Measurements from ENCODE around the gene TMEM259.

Gene TMEM259

GRCh38 chr19:1027650-1028061, 6.7 kb upstream of the TMEM259 start:
- no CpG with 5 or more reads among the region's 16 CpGs for WGBS, 2 donors (ENCODE audit: extremely low coverage in 2 of 2, insufficient read length in 2 of 2, insufficient replicate concordance in 1 of 2)

DNA sequence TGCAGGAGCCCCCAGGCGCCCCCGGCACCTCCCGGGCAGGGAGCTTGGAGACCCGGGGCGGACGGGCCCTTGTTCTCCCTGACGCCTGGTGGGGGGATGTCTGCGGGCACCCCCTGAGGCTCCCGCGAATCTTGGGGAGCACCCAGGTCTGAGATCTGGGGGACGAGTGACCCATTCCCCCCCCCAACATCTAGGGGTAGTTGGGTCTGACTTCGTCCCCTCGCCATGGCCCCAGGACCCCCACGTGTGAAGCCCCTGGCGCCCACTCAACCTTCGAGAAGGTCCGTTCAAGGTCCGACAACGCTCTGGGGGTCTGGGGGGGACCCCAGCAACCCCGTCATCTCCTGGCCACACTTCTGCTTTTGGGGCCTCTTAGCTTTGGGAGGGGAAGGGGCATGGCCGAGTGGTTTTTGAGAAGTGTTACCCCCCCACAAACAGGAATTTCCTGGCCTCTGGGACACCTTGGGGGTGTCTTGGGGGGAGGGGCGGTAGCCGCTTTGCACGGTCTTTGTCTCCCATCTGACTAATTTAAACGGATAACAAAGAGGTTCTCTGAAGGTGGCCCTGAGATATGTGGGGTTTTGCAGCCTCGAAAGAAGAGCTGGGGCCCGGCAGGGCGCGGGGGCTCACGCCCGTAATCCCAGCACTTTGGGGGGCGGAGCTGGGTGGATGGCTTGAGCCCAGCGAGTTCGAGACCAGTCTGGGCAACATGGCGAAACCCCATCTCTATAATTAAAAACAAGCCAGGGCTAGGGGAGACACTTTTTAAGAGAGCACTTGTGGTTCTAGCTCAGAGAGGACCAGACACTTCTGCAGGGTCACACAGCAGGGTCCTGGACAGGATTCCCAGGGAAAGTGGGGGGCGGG, 6.1 kb upstream of the TMEM259 start:
- peak; percentile 57 for DNase-seq (ENCODE audit: low spot score)
- H4K91ac ChIP-seq (ENCODE audit: low read depth, low read length, poor library complexity) = no peak overlapping the region
- no peaks in the 10 kb centered on the region for H3K27me3 ChIP-seq (ENCODE audit: control insufficient read depth in 3 of 3, insufficient read depth in 3 of 3, low read depth in 1 of 3, low read length in 3 of 3)
- H3K79me1 ChIP-seq (ENCODE audit: low read depth, low read length) = peaks cover 10% of the 10 kb centered on the region
- H3K27ac ChIP-seq (replicated peaks; ENCODE audit: low read length) = peak overlapping the region; percentile 93
- H3K18ac ChIP-seq (ENCODE audit: low read length) = peak overlapping the region; percentile 97
- peak overlapping the region; percentile 88 for H3K9ac ChIP-seq (ENCODE audit: low read depth, low read length, poor library complexity)
- peak overlapping the region; percentile 96 for H2AK5ac ChIP-seq (ENCODE audit: low read depth, low read length)
- H2AFZ ChIP-seq (ENCODE audit: low read length) = peak overlapping the region; percentile 95
- peak overlapping the region; percentile 4 for H2BK5ac ChIP-seq (ENCODE audit: low read length)
- peak overlapping the region; percentile 99 for H2BK120ac ChIP-seq (ENCODE audit: low read depth, low read length)
- no peak overlapping the region for H3K4ac ChIP-seq (ENCODE audit: low read length)
- peak overlapping the region; percentile 97 for H2BK12ac ChIP-seq (ENCODE audit: low read length)
- H4K8ac ChIP-seq (ENCODE audit: low read depth, low read length) = peak overlapping the region; percentile 43
- H3K4me2 ChIP-seq (ENCODE audit: insufficient read depth, low read length, poor library complexity, severe bottlenecking) = peak overlapping the region; percentile 81
- H2BK15ac ChIP-seq (ENCODE audit: low read length) = peak overlapping the region; percentile 85
- H3K9me3 ChIP-seq (replicated peaks in 1 of 2; ENCODE audit: control insufficient read depth in 2 of 2, insufficient read depth in 1 of 2, low read depth in 1 of 2, low read length in 2 of 2) = no peaks in the 10 kb centered on the region
- peak overlapping the region; percentile 63 for H3K14ac ChIP-seq (ENCODE audit: low read length)
- WGBS, 2 donors (ENCODE audit: extremely low coverage in 2 of 2, insufficient read length in 2 of 2, insufficient replicate concordance in 1 of 2) = no CpG with 5 or more reads among the region's 36 CpGs
- peak overlapping the region; percentile 75 for H3K23ac ChIP-seq (ENCODE audit: low read depth, low read length, poor library complexity)
- H3K36me3 ChIP-seq (replicated peaks in 1 of 2; ENCODE audit: control insufficient read depth in 2 of 2, insufficient read depth in 2 of 2, low read length in 2 of 2) = peaks cover 7 to 19% of the 10 kb centered on the region in 2 donors
- H3K4me1 ChIP-seq (ENCODE audit: control insufficient read depth in 2 of 2, insufficient read depth in 1 of 2, low read depth in 1 of 2, low read length in 2 of 2) = peaks cover 5 to 11% of the 10 kb centered on the region in 2 donors
- H3K4me3 ChIP-seq (ENCODE audit: low read length in 2 of 2) = peak overlapping the region; percentile 97 to 99

More at GRCh38 chr19:1027650-1028061, 6.7 kb upstream of the TMEM259 start:
- Histone ChIP-seq H2AFZ (ENCODE audit: low read length) (no peak overlapping the region), H3K27me3 (ENCODE audit: control insufficient read depth in 3 of 3, insufficient read depth in 3 of 3, low read depth in 1 of 3, low read length in 3 of 3) (peaks cover 0 to 2% (median 0%) of the 10 kb centered on the region in 3 experiments), H2BK12ac (ENCODE audit: low read length) (peak overlapping the region; percentile 82), H3K9me3 (replicated peaks in 1 of 2; ENCODE audit: control insufficient read depth in 2 of 2, insufficient read depth in 1 of 2, low read depth in 1 of 2, low read length in 2 of 2) (no peaks in the 10 kb centered on the region), H3K27ac (replicated peaks; ENCODE audit: low read length) (peak overlapping the region; percentile 93), H4K8ac (ENCODE audit: low read depth, low read length) (no peak overlapping the region), H3K36me3 (replicated peaks in 1 of 2; ENCODE audit: control insufficient read depth in 2 of 2, insufficient read depth in 2 of 2, low read length in 2 of 2) (peaks cover 13 to 26% of the 10 kb centered on the region in 2 donors), H3K18ac (ENCODE audit: low read length) (peak overlapping the region; percentile 78), H2BK5ac (ENCODE audit: low read length) (peak overlapping the region; percentile 4), H2BK120ac (ENCODE audit: low read depth, low read length) (peak overlapping the region; percentile 56), H4K91ac (ENCODE audit: low read depth, low read length, poor library complexity) (peak overlapping the region; percentile 89), H3K4me3 (ENCODE audit: low read length in 2 of 2) (peak overlapping the region; percentile 97 to 99), H3K79me1 (ENCODE audit: low read depth, low read length) (peaks cover 12% of the 10 kb centered on the region), H3K9ac (ENCODE audit: low read depth, low read length, poor library complexity) (peak overlapping the region; percentile 90), H3K4me1 (ENCODE audit: control insufficient read depth in 2 of 2, insufficient read depth in 1 of 2, low read depth in 1 of 2, low read length in 2 of 2) (peaks cover 5 to 11% of the 10 kb centered on the region in 2 donors), H3K14ac (ENCODE audit: low read length) (peak overlapping the region; percentile 25), H2BK15ac (ENCODE audit: low read length) (peak overlapping the region; percentile 40), H2AK5ac (ENCODE audit: low read depth, low read length) (peak overlapping the region; percentile 96), H3K23ac (ENCODE audit: low read depth, low read length, poor library complexity) (peak overlapping the region; percentile 38), H3K4me2 (ENCODE audit: insufficient read depth, low read length, poor library complexity, severe bottlenecking) (peak overlapping the region; percentile 81), H3K4ac (ENCODE audit: low read length) (no peak overlapping the region)
- DNase-seq (ENCODE audit: low spot score) = no peak

- H4K8ac ChIP-seq (ENCODE audit: low read depth, low read length) = peak within 1 kb of the TSS; percentile 43
- no peaks in the 10 kb centered on the region for H3K9me3 ChIP-seq (replicated peaks in 1 of 2; ENCODE audit: control insufficient read depth in 2 of 2, insufficient read depth in 1 of 2, low read depth in 1 of 2, low read length in 2 of 2)
- H3K14ac ChIP-seq (ENCODE audit: low read length) = peak within 1 kb of the TSS; percentile 63
- peak within 1 kb of the TSS; percentile 81 for H3K4me2 ChIP-seq (ENCODE audit: insufficient read depth, low read length, poor library complexity, severe bottlenecking)
- peak within 1 kb of the TSS; percentile 95 for H2AFZ ChIP-seq (ENCODE audit: low read length)
- peaks cover 5 to 11% of the 10 kb centered on the region in 2 donors for H3K4me1 ChIP-seq (ENCODE audit: control insufficient read depth in 2 of 2, insufficient read depth in 1 of 2, low read depth in 1 of 2, low read length in 2 of 2)
- peak within 1 kb of the TSS; percentile 75 for H3K23ac ChIP-seq (ENCODE audit: low read depth, low read length, poor library complexity)
- H3K18ac ChIP-seq (ENCODE audit: low read length) = peak within 1 kb of the TSS; percentile 97
- H3K27ac ChIP-seq (replicated peaks; ENCODE audit: low read length) = peak within 1 kb of the TSS; percentile 93
- DNase-seq (ENCODE audit: low spot score) = peak; percentile 83
- peaks cover 10% of the 10 kb centered on the region for H3K79me1 ChIP-seq (ENCODE audit: low read depth, low read length)
- H2BK15ac ChIP-seq (ENCODE audit: low read length) = peak within 1 kb of the TSS; percentile 85
- H2BK120ac ChIP-seq (ENCODE audit: low read depth, low read length) = peak within 1 kb of the TSS; percentile 99
- no peak within 1 kb of the TSS for H4K91ac ChIP-seq (ENCODE audit: low read depth, low read length, poor library complexity)
- no peak within 1 kb of the TSS for H3K4ac ChIP-seq (ENCODE audit: low read length)
- peak within 1 kb of the TSS; percentile 96 for H2AK5ac ChIP-seq (ENCODE audit: low read depth, low read length)
- WGBS, 2 donors (ENCODE audit: extremely low coverage in 2 of 2, insufficient read length in 2 of 2, insufficient replicate concordance in 1 of 2) = no CpG with 5 or more reads among the region's 63 CpGs
- peak within 1 kb of the TSS; percentile 88 for H3K9ac ChIP-seq (ENCODE audit: low read depth, low read length, poor library complexity)
- H2BK5ac ChIP-seq (ENCODE audit: low read length) = peak within 1 kb of the TSS; percentile 4
- peaks cover 7 to 14% of the 10 kb centered on the region in 2 donors for H3K36me3 ChIP-seq (replicated peaks in 1 of 2; ENCODE audit: control insufficient read depth in 2 of 2, insufficient read depth in 2 of 2, low read length in 2 of 2)
- H2BK12ac ChIP-seq (ENCODE audit: low read length) = peak within 1 kb of the TSS; percentile 97
- H3K27me3 ChIP-seq (ENCODE audit: control insufficient read depth in 3 of 3, insufficient read depth in 3 of 3, low read depth in 1 of 3, low read length in 3 of 3) = no peaks in the 10 kb centered on the region
- peak within 1 kb of the TSS; percentile 97 to 99 for H3K4me3 ChIP-seq (ENCODE audit: low read length in 2 of 2)
Observed at GRCh38 chr19:1025960-1026782, 5.2 kb upstream of the TMEM259 start, which contains the start of gene CNN2. TSS of gene CNN2 (plus strand) at chr19:1026608. CDS start at chr19:1026662, 54 bp downstream.
